Islet precursor cell (in vitro differentiated cells): Measurements from ENCODE around the gene RXRB.
"Not testable (repeated sequence)": the region's sequence is repeated elsewhere in the genome, so short reads cannot be mapped to it uniquely, and the experiment has no call there.

Experiments
- DNase-seq: peaks from one replicate; pipeline ENCODE4 v3.0.0-alpha.2; 2018

The RXRB gene

GRCh38 chr6:33160728-33161344, 39.6 kb downstream of the RXRB start:
- peak; percentile 50 for DNase-seq

- no peak for DNase-seq
Measured at GRCh38 chr6:33160096-33160495, 40.4 kb downstream of the RXRB start.

GRCh38 chr6:33156964-33157363, 43.5 kb downstream of the RXRB start:
- DNase-seq = no peak

GRCh38 chr6:33156561-33156960, 43.9 kb downstream of the RXRB start:
- no peak for DNase-seq

GRCh38 chr6:33154349-33154748, 46.1 kb downstream of the RXRB start:
- no peak for DNase-seq

- no peak for DNase-seq
Measured at GRCh38 chr6:33151050-33151449, 49.4 kb downstream of the RXRB start.

- DNase-seq = not testable (repeated sequence)
Measured at GRCh38 chr6:33150560-33150959, 49.9 kb downstream of the RXRB start.

- DNase-seq = no peak
Measured at GRCh38 chr6:33147807-33148666, 52.4 kb downstream of the RXRB start.

GRCh38 chr6:33144373-33144772, 56.1 kb downstream of the RXRB start:
- no peak for DNase-seq
